Superior temporal gyrus (tissue), 1 donor: ENCODE data around the gene HAUS7.

Source experiments
- DNase-seq: peaks from one replicate; pipeline ENCODE4 v3.0.0-alpha.2; 2016; ENCODE audit errors: extremely low spot score

Gene HAUS7

DNA sequence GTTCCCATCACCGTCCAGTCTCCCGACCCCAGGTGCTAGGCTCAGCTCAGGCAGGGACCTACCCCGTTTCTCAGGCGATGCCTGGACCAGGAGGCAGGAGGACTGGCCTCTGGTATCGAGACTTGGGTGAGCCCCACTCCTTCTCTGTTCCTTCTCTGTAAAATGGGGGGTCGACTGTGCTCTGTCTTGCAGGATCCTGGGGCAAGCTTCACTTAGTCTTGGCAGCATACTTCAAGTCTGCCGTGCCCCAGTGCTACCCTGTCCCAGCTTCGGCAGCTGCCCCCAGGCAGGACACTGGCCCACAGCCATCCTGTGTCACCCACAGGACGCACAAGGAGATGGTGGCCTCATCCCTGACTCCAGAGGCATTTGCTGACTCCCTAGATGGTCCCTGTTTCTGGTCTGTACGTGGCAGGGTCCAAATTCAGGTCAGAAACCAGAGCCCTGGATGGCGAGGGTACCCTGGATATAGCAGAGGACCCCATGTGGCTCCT lies 7.0 kb upstream of the HAUS7 start:
- DNase-seq, result no peak

- DNase-seq, result no peak
Measured at GRCh38 chrX:153476666-153477363, 6.4 kb upstream of the HAUS7 start.

GRCh38 chrX:153475751-153476281 lies 5.4 kb upstream of the HAUS7 start:
- no peak for DNase-seq

DNA sequence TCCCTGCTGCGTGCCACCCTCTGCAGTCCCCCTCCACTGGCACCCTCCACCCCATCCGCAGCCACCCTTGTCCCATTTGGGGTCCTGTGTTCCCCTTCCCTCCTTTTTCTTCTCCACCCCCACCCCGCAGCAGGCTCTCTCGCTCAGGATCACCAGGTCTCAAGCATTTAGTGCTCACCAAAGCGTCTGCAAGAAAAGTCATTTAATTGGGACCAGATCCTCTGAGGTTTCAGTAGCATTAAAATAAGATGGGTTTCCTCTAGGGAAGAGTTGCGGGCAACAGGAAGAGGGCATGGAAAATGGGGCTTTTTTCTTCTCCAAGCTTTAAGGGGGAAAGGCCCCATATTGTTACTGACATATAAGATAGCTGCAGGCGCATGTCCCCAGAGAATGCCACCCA lies 4.9 kb upstream of the HAUS7 start:
- DNase-seq, result no peak

DNA sequence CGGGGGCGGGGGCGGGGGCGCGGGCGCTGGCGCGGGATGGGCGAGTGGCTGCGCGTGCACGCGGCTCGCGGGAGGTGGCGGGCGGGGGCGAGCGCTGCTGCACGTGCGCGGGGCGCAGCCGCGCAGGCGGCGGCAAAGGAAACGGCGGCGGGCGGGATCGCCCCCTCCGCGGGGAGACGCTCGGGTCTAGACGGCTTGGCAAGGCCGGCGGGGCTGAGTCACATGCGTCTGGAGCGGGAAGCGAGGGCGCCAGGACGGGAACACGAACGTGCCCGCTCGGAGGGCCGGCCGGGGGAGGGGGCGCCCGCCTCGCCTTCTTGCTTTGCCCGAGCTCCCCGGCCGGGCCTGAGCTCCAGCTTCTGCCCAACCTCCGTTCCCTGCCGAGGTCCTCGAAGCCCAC lies 4.3 kb upstream of the HAUS7 start:
- no peak for DNase-seq

GRCh38 chrX:153474266-153474665 lies 3.9 kb upstream of the HAUS7 start:
- DNase-seq, result no peak

DNA sequence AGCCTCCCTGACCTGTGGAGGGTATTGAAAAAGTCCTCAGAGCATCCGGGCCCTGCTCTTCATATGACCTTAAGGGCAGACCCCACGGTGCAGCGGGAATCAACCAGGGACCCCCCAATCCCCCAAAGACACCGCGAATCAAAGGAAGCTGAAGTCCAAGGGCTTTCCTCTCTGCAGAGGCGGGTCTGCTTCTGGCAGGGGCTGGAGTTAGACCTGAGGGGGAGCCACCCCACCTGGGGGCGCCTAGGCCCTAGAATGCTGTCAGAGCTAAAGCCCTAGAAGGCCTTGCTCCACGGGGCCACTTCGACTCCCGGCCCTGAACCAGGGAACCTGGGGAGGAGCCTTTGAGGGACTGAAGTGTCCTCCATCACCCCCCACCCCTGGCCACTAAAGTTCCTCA lies 2.8 kb upstream of the HAUS7 start:
- DNase-seq, result no peak

DNA sequence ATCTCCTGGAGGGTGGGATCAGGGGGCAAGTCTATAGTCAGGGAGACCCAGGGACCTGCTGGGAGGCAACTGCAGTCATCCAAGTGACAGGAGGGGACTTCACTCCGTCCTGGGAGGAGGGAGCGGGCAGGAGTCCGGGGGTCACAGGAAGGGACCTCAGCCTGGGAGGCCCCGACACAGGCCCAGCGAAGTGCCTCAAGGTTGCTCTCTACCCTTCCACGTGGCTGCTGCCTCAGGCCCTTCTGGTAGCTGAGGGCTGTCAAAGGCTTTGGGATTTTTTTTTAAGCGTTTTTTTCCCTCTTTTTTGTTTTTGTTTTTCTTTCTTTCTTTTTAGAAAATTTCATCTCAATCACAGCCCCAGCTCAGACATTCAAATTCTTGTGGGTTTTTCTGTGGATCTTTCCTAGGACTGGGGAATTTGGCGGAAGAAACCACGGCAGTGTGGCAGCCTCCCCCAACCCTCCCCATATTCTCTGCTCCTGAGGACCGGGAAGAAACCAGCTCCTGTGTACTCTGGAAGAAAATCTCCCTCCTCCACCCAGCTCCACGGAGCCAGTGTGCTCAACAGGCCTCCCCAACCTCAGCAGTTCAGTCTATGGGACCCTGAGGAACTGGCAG lies 1.4 kb upstream of the HAUS7 start:
- DNase-seq, result no peak

GRCh38 chrX:153469811-153470410 lies 465 bp downstream of the HAUS7 start:
- DNase-seq, result no peak

- no peak for DNase-seq
Measured at GRCh38 chrX:153468008-153468580, 2.3 kb downstream of the HAUS7 start.

DNA sequence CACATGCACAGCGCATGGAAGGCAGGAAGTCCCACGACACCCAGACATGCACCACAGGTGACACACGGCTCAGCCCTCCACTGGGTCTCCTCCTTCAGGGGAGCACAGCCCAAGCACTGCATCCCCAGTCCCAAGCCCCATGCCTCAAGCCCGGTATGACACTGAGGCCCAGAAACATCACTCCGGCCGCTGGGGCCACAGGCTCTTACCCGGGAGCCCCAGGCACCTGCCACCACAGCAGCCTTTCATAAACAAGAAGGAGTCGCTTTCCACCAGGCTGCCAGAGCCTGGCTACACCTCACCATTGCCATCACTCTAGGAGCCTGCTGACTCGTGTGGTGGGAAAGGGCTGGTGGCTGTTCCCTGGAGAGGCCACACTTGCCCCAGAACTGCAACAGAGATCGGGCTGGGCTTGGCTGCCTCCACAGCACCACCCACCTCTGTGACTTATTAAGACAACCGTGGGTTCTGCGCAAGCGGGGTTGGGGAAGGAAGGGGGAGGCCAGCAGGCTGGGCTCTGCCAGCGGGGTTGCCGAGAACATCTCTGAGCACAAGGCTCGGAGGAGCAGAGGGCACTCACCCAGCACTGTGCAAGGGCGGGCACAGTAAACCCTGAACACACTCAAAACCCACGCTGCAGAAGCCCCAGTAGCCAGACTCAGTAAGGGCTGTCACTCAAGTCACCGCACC lies 4.5 kb downstream of the HAUS7 start:
- DNase-seq, result no peak

- DNase-seq, result no peak
Measured at GRCh38 chrX:153464116-153464515, 6.3 kb downstream of the HAUS7 start.

DNA sequence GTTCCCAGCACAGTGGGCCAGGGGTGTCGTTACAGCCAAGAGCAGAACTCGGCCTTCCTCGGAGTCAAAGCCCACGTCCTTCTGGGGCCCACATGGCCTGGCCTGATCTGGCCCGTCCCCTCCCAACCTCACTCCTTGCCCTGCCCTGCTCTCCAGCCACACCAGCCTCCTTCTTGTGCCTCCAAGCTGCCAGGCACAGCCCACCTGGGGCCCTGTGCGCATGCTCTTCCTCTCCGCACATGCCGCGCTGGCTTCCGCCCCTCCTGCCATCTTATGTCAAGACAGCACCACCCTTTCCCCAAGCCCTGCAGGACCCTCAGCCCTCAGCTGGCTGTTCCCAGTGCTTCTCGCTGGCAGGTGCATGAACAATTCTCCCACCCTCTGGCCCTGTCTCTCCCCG lies 6.8 kb downstream of the HAUS7 start:
- no peak for DNase-seq

- DNase-seq, result no peak
Measured at GRCh38 chrX:153463031-153463430, 7.3 kb downstream of the HAUS7 start.

DNA sequence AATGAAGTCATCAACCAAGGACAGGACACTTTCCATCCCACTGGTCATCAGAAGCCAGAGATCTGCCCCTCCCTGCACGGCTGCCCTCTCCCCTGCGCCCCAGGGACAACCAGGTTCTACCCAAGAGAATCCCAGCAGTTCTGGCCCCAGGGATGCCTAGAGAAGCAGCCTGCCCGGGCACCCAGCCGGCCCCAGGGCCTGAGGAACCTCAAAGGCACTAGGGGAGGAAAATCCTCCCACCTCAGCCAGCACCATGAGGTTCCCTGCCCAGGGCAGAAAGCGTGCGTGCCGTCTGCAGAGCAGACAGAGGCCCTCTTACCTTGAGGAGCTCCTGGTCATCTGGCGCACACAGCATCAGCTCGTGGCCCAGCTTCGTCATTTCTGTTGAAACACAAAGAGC lies 8.1 kb downstream of the HAUS7 start:
- no peak for DNase-seq

DNA sequence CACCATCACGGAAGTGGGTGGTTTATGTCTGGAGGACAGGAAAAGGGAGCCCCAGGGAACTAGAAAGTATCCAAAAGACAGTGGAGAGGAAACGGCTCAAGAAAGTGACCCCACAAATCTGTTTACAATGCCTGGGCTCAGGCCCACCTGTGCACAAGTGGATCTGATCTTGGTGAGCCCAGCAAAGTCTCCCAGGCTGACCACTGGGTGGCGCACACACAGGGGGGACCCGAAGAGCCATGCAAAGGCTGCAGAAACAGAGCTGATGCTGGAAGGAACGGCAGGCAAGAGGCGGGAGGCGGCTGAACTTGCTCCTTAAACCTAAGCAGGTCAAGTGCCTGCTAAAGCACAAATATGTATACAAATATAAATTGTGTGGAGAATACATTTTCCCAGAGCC lies 9.6 kb downstream of the HAUS7 start:
- DNase-seq, result peak; percentile 45

- no peak for DNase-seq
Measured at GRCh38 chrX:153459986-153460385, 10.4 kb downstream of the HAUS7 start.

GRCh38 chrX:153458476-153458875 lies 11.9 kb downstream of the HAUS7 start:
- DNase-seq, result no peak

DNA sequence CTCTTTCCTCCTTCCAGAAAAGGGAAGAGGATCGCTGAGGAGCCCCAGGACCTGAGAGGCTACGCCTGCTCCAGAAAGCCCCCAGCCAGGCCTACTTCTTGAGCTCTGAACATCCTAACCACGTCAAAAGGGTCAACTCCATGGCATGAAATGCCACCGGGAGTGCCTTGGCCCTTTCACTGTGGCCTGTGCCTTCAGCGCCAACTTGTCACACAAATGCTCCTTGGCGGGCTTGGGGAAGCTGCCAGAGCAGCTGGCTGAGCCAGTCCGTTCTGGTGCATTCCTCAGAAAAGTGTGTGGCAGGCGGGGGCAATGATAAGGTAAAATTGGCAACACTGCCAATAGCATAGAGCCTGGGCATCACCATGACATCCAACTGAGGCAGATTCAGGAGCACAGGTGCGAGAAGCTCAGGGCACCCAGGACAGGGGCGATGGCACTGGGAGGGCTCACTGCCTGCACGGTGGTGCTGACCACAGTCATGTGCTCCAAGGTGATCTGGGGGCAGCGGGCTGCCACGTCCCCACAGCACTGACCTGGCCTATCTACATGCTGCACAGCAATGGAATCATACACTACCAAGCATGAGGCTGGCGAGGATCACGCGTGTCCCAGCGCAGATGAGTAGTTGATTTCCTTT lies 12.4 kb downstream of the HAUS7 start:
- DNase-seq, result no peak

GRCh38 chrX:153457136-153457825 lies 13.1 kb downstream of the HAUS7 start:
- no peak for DNase-seq

DNA sequence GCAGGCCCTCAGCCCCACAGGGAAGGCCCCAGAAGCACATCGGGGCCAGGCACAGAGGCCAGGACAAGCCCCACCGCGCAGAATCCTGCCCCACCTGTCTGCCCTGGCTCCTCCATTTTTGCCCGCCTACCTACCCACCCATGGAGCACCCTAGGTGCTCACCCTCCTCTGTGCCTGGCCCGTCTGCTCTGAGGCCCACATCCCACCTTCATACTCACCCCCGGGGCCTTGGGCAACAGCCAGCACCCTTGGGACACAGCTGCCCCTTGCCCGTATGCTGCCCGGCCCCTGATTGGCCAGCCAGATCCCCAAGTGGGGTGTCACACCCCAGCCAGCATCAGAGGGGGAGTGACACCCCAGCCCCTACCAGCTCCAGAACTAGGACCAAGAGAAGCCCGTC lies 13.7 kb downstream of the HAUS7 start:
- DNase-seq, result no peak
